GM23248 (cell line): Measurements from ENCODE around the gene IQGAP2. TPM values are rescaled to one million over a fixed set of nuclear protein-coding genes. Genes with fewer than 3 reads are reported as not detected.

Source experiments
- DNase-seq: peaks from one replicate; pipeline ENCODE4 v3.0.0-alpha.2; 2015
- H2AFZ ChIP-seq: fragments of 200-600 bp; sonication (generic); 2 replicates; pipeline ENCODE4 v1.6.1; 2016; ENCODE audit warnings: antibody characterized with exemption
- H3F3A ChIP-seq: fragments of 200-600 bp; sonication (generic); 2 replicates; pipeline ENCODE4 v1.6.1; 2016; ENCODE audit warnings: mild to moderate bottlenecking, antibody characterized with exemption, mixed run types; ENCODE audit not compliant: insufficient read depth
- H3K27ac ChIP-seq: fragments of 200-600 bp; sonication (generic); 2 replicates; pipeline ENCODE4 v1.5.1; 2016; ENCODE audit warnings: mild to moderate bottlenecking
- H3K27me3 ChIP-seq: fragments of 200-600 bp; sonication (generic); replicated peaks from 2 replicates; pipeline ENCODE4 v1.6.1; 2016; ENCODE audit warnings: mild to moderate bottlenecking; ENCODE audit not compliant: insufficient read depth
- H3K36me3 ChIP-seq: fragments of 200-600 bp; sonication (generic); 2 replicates; pipeline ENCODE4 v1.6.1; 2016; ENCODE audit warnings: low read depth, mild to moderate bottlenecking
- H3K4me1 ChIP-seq: fragments of 200-600 bp; sonication (generic); 2 replicates; pipeline ENCODE4 v1.6.1; 2016; ENCODE audit warnings: mild to moderate bottlenecking; ENCODE audit not compliant: insufficient read depth
- H3K4me2 ChIP-seq: fragments of 200-600 bp; sonication (generic); one replicate; pipeline ENCODE4 v1.6.1; 2016; ENCODE audit warnings: mild to moderate bottlenecking; ENCODE audit not compliant: unreplicated experiment
- H3K4me3 ChIP-seq: fragments of 200-600 bp; sonication (generic); 2 replicates; pipeline ENCODE4 v1.5.1; 2016; ENCODE audit warnings: mild to moderate bottlenecking
- H3K79me2 ChIP-seq: fragments of 200-600 bp; sonication (generic); 2 replicates; pipeline ENCODE4 v1.6.1; 2016; ENCODE audit warnings: mild to moderate bottlenecking; ENCODE audit not compliant: insufficient read depth
- H3K9ac ChIP-seq: fragments of 200-600 bp; sonication (generic); 2 replicates; pipeline ENCODE4 v1.6.1; 2016; ENCODE audit warnings: mild to moderate bottlenecking
- H3K9me2 ChIP-seq: fragments of 200-600 bp; sonication (generic); 2 replicates; pipeline ENCODE4 v1.6.1; 2016; ENCODE audit warnings: mixed run types, mild to moderate bottlenecking, moderate library complexity; ENCODE audit not compliant: insufficient read depth
- H3K9me3 ChIP-seq: fragments of 200-600 bp; sonication (generic); one replicate; pipeline ENCODE4 v1.6.1; 2017; ENCODE audit warnings: low read depth
- H4K20me1 ChIP-seq: fragments of 200-600 bp; sonication (generic); 2 replicates; pipeline ENCODE4 v1.6.0; 2016; ENCODE audit not compliant: insufficient read depth
- EZH2 ChIP-seq: fragments of 200-600 bp; sonication (generic); IDR thresholded peaks from 2 replicates; pipeline ENCODE4 v1.6.1; 2018; ENCODE audit warnings: antibody characterized with exemption, mild to moderate bottlenecking; ENCODE audit not compliant: insufficient read depth, poor library complexity, severe bottlenecking
- EZH2phosphoT487 ChIP-seq: fragments of 200-600 bp; sonication (generic); IDR thresholded peaks from 2 replicates; pipeline ENCODE4 v1.6.1; 2018; ENCODE audit warnings: antibody characterized with exemption, moderate library complexity, mild to moderate bottlenecking, low read depth; ENCODE audit not compliant: insufficient read depth
- WGBS, 2 experiments: methylation state at CpG; one replicate each; pipeline ENCODE4 v1.1.6; 2015 to 2017; ENCODE audit warnings: low lambda C conversion rate in 2 of 2, low coverage in 1 of 2; ENCODE audit errors: missing lambda C conversion rate in 2 of 2; 5-methylcytosine and 5-hydroxymethylcytosine counted together
- in situ Hi-C: fragments of 300-500 bp; cut with MboI; formaldehyde crosslinking; loops from 2 replicates; pipeline ENCODE4 v1.15.0; 2020
- polyA plus RNA-seq: library from polyadenylated mRNA; unstranded; fragments of >200 nt; fragmentation: Nextera tagmentation; extraction: Ambion mirVana; gene quantifications from 2 replicates; pipeline ENCODE4 v1.2.1, GENCODE V29; 2016
- total RNA-seq: library from RNA; depleted of rRNA; stranded (reverse); fragments of >200 nt; shearing (Covaris generic); gene quantifications from 2 replicates; pipeline ENCODE4 v1.2.3, GENCODE V29; 2014

Gene IQGAP2
- total and polyA plus RNA-seq, 2 experiments from 2014 or later = 0.11 TPM; not detected in 1

GRCh38 chr5:76606701-76607100 is 203.6 kb downstream of the IQGAP2 start:
- H4K20me1 ChIP-seq = no peaks in the 10 kb centered on the region
- DNase-seq = no peak
- H3K79me2 ChIP-seq = no peaks in the 10 kb centered on the region
- no peaks in the 10 kb centered on the region for H3K9me2 ChIP-seq
- no peak overlapping the region for H3K4me3 ChIP-seq
- in situ Hi-C loops = loop anchor here (10.0 kb wide), 1 partner anchor 408 kb away; no protein-coding TSS in a partner anchor
- 55 to 63% methylated on average over 2 of the region's 2 CpGs for WGBS, 2 experiments
- H3K36me3 ChIP-seq = no peaks in the 10 kb centered on the region
- no peak overlapping the region for H3K4me2 ChIP-seq
- H3K9ac ChIP-seq = no peak overlapping the region
- no peak overlapping the region for H3K27ac ChIP-seq
- no peak for TF ChIP-seq EZH2phosphoT487
- peaks cover 11% of the 10 kb centered on the region for H3K4me1 ChIP-seq
- H3K9me3 ChIP-seq = no peaks in the 10 kb centered on the region
- H3F3A ChIP-seq = peaks cover 4% of the 10 kb centered on the region; the same call in 1 of the 2 replicates
- H3K27me3 ChIP-seq = peaks cover 52% of the 10 kb centered on the region
- no peak overlapping the region for H2AFZ ChIP-seq

GRCh38 chr5:76607353-76607871 is 204.3 kb downstream of the IQGAP2 start:
- TF ChIP-seq EZH2 (no peak), EZH2phosphoT487 (no peak)
- Histone ChIP-seq H3K9me2 (no peaks in the 10 kb centered on the region), H2AFZ (0 out of 2 replicates have a peak overlapping the region, but pooled peaks have one; percentile 30), H3K4me2 (no peak overlapping the region), H4K20me1 (no peaks in the 10 kb centered on the region), H3K27me3 (peaks cover 55% of the 10 kb centered on the region), H3K4me3 (0 out of 2 replicates have a peak overlapping the region, but pooled peaks have one; percentile 28), H3K9me3 (no peaks in the 10 kb centered on the region), H3K36me3 (no peaks in the 10 kb centered on the region), H3K9ac (no peak overlapping the region), H3F3A (peaks cover 4% of the 10 kb centered on the region; the same call in 1 of the 2 replicates), H3K27ac (no peak overlapping the region), H3K79me2 (no peaks in the 10 kb centered on the region), H3K4me1 (peaks cover 11% of the 10 kb centered on the region)
- DNase-seq = peak; percentile 38
- 10 to 12% methylated on average over 9 of the region's 9 CpGs for WGBS, 2 experiments
- in situ Hi-C loops = loop anchor here (10.0 kb wide), 1 partner anchor 407 kb away; no protein-coding TSS in a partner anchor

- no peaks in the 10 kb centered on the region for H3K36me3 ChIP-seq
- H3K27me3 ChIP-seq = peaks cover 48% of the 10 kb centered on the region
- H3K4me1 ChIP-seq = peaks cover 11% of the 10 kb centered on the region
- 71 to 78% methylated on average over 4 of the region's 4 CpGs for WGBS, 2 experiments
- no peak for TF ChIP-seq EZH2phosphoT487
- TF ChIP-seq EZH2 = no peak
- no peak overlapping the region for H2AFZ ChIP-seq
- DNase-seq = peak; percentile 45
- H3K9me2 ChIP-seq = no peaks in the 10 kb centered on the region
- in situ Hi-C loops = loop anchor here (10.0 kb wide), 1 partner anchor 406 kb away; no protein-coding TSS in a partner anchor
- no peak overlapping the region for H3K4me3 ChIP-seq
- no peak overlapping the region for H3K4me2 ChIP-seq
- no peak overlapping the region for H3K27ac ChIP-seq
- peaks cover 4% of the 10 kb centered on the region; the same call in 1 of the 2 replicates for H3F3A ChIP-seq
- no peak overlapping the region for H3K9ac ChIP-seq
- no peaks in the 10 kb centered on the region for H3K9me3 ChIP-seq
- no peaks in the 10 kb centered on the region for H4K20me1 ChIP-seq
- H3K79me2 ChIP-seq = no peaks in the 10 kb centered on the region
Observed at GRCh38 chr5:76608833-76609232, 205.7 kb downstream of the IQGAP2 start.

- in situ Hi-C loops = no loop called here
- Histone ChIP-seq H4K20me1 (no peaks in the 10 kb centered on the region), H3K27me3 (peaks cover 48% of the 10 kb centered on the region), H3K36me3 (no peaks in the 10 kb centered on the region), H3F3A (no peaks in the 10 kb centered on the region), H3K4me1 (peaks cover 5% of the 10 kb centered on the region; the same call in 1 of the 2 replicates), H3K4me3 (no peak overlapping the region), H3K9ac (no peak overlapping the region), H3K9me3 (no peaks in the 10 kb centered on the region), H3K9me2 (no peaks in the 10 kb centered on the region), H3K4me2 (no peak overlapping the region), H2AFZ (no peak overlapping the region), H3K27ac (no peak overlapping the region), H3K79me2 (no peaks in the 10 kb centered on the region)
- TF ChIP-seq EZH2phosphoT487 (no peak), EZH2 (no peak)
- DNase-seq = peak; percentile 3
- 78 to 79% methylated on average over 1 of the region's 1 CpG for WGBS, 2 experiments
Observed at GRCh38 chr5:76610196-76610595, 207.1 kb downstream of the IQGAP2 start.
